Measurements from ENCODE around the gene SMIM24. TPM values are rescaled to one million over a fixed set of nuclear protein-coding genes. Genes with fewer than 3 reads are reported as not detected.
"Not testable (repeated sequence)": the region's sequence is repeated elsewhere in the genome, so short reads cannot be mapped to it uniquely, and the experiment has no call there.

Gene SMIM24
- total and polyA plus RNA-seq, 4 experiments from 2014 or later = not detected

GRCh38 chr19:3453840-3454239 lies 26.5 kb downstream of the SMIM24 start:
- peaks cover 11% of the 10 kb centered on the region for H3K36me3 ChIP-seq (ENCODE audit: insufficient read depth, low read length)
- no peaks in the 10 kb centered on the region for H3K9me3 ChIP-seq (ENCODE audit: control insufficient read depth in 1 of 2, low read length in 2 of 2)
- H3K27me3 ChIP-seq (ENCODE audit: insufficient read depth, low read length) = no peaks in the 10 kb centered on the region
- Mint-ChIP-seq H3K4me3 (no peak overlapping the region), H3K27ac (no peak overlapping the region), H3K4me1 (no peaks in the 10 kb centered on the region), H3K36me3 (peaks cover 11 to 25% of the 10 kb centered on the region in 2 donors), H3K9me3 (no peaks in the 10 kb centered on the region), H3K27me3 (no peaks in the 10 kb centered on the region)
- peak in 1 of 5 donors; percentile 8 for DNase-seq
- POLR2A ChIA-PET (ENCODE audit: partially characterized antibody) = no interaction called here
- H3K4me3 ChIP-seq (ENCODE audit: low read length in 2 of 2) = no peak overlapping the region
- intact Hi-C loops (cut with micrococcal nuclease) = no loop called here
- no peaks in the 10 kb centered on the region for H3K4me1 ChIP-seq (ENCODE audit: insufficient read depth, low read length)
- H3K27ac ChIP-seq (ENCODE audit: low read depth, low read length) = no peak overlapping the region
- CTCF ChIA-PET (ENCODE audit: partially characterized antibody) = no interaction called here

- CTCF ChIA-PET (ENCODE audit: partially characterized antibody); H3K4me3 Mint-ChIP-seq; H3K27me3 Mint-ChIP-seq; H3K9me3 Mint-ChIP-seq; H3K4me3 ChIP-seq (ENCODE audit: low read length in 2 of 2); H3K27me3 ChIP-seq (ENCODE audit: insufficient read depth, low read length); H3K4me1 ChIP-seq (ENCODE audit: insufficient read depth, low read length); intact Hi-C loops (cut with micrococcal nuclease); H3K4me1 Mint-ChIP-seq; POLR2A ChIA-PET (ENCODE audit: partially characterized antibody); H3K9me3 ChIP-seq (ENCODE audit: control insufficient read depth in 1 of 2, low read length in 2 of 2); H3K27ac Mint-ChIP-seq; H3K27ac ChIP-seq (ENCODE audit: low read depth, low read length); DNase-seq: not testable (repeated sequence)
- H3K36me3 Mint-ChIP-seq = peaks cover 11 to 23% of the 10 kb centered on the region in 2 donors
- H3K36me3 ChIP-seq (ENCODE audit: insufficient read depth, low read length) = peaks cover 11% of the 10 kb centered on the region
Measured at GRCh38 chr19:3452942-3453214, 27.4 kb downstream of the SMIM24 start.

GRCh38 chr19:3452171-3452941 lies 28.0 kb downstream of the SMIM24 start:
- POLR2A ChIA-PET (ENCODE audit: partially characterized antibody) = no interaction called here
- no peak overlapping the region for H3K4me3 Mint-ChIP-seq
- Histone ChIP-seq H3K27me3 (ENCODE audit: insufficient read depth, low read length) (no peaks in the 10 kb centered on the region), H3K4me3 (ENCODE audit: low read length in 2 of 2) (no peak overlapping the region), H3K27ac (ENCODE audit: low read depth, low read length) (no peak overlapping the region), H3K36me3 (ENCODE audit: insufficient read depth, low read length) (peaks cover 11% of the 10 kb centered on the region), H3K4me1 (ENCODE audit: insufficient read depth, low read length) (no peaks in the 10 kb centered on the region), H3K9me3 (ENCODE audit: control insufficient read depth in 1 of 2, low read length in 2 of 2) (no peaks in the 10 kb centered on the region)
- H3K4me1 Mint-ChIP-seq = no peaks in the 10 kb centered on the region
- peaks cover 11 to 23% of the 10 kb centered on the region in 2 donors for H3K36me3 Mint-ChIP-seq
- intact Hi-C loops (cut with micrococcal nuclease) = no loop called here
- CTCF ChIA-PET (ENCODE audit: partially characterized antibody) = interaction anchor here (1.1 kb wide), 1 partner anchor 20 kb away, joined by 3 read pairs; no protein-coding TSS in a partner anchor
- no peaks in the 10 kb centered on the region for H3K9me3 Mint-ChIP-seq
- H3K27me3 Mint-ChIP-seq = no peaks in the 10 kb centered on the region
- peak in 1 of 5 donors; percentile 29 for DNase-seq
- no peak overlapping the region for H3K27ac Mint-ChIP-seq

- CTCF ChIA-PET (ENCODE audit: partially characterized antibody) = interaction anchor here (1.1 kb wide), 1 partner anchor 21 kb away, joined by 3 read pairs; no protein-coding TSS in a partner anchor
Measured at GRCh38 chr19:3451451-3451866, 28.9 kb downstream of the SMIM24 start.

GRCh38 chr19:3450796-3451411 lies 29.4 kb downstream of the SMIM24 start:
- Mint-ChIP-seq H3K4me3 (no peak overlapping the region), H3K9me3 (no peaks in the 10 kb centered on the region), H3K36me3 (peaks cover 14 to 22% of the 10 kb centered on the region in 2 donors), H3K4me1 (no peaks in the 10 kb centered on the region), H3K27ac (peak overlapping the region in 3 of 7 donors; percentile 10 to 37 (median 35)), H3K27me3 (no peaks in the 10 kb centered on the region)
- no peaks in the 10 kb centered on the region for H3K4me1 ChIP-seq (ENCODE audit: insufficient read depth, low read length)
- no peak overlapping the region for H3K27ac ChIP-seq (ENCODE audit: low read depth, low read length)
- intact Hi-C loops (cut with micrococcal nuclease) = no loop called here
- no peaks in the 10 kb centered on the region for H3K27me3 ChIP-seq (ENCODE audit: insufficient read depth, low read length)
- peaks cover 11% of the 10 kb centered on the region for H3K36me3 ChIP-seq (ENCODE audit: insufficient read depth, low read length)
- no peaks in the 10 kb centered on the region for H3K9me3 ChIP-seq (ENCODE audit: control insufficient read depth in 1 of 2, low read length in 2 of 2)
- no peak overlapping the region for H3K4me3 ChIP-seq (ENCODE audit: low read length in 2 of 2)
- DNase-seq = no peak
- CTCF ChIA-PET (ENCODE audit: partially characterized antibody) = interaction anchor here (1.0 to 1.1 kb wide), 2 partner anchors 22 kb away, joined by 3 read pairs; no protein-coding TSS in a partner anchor
- POLR2A ChIA-PET (ENCODE audit: partially characterized antibody) = no interaction called here

More at GRCh38 chr19:3451451-3451866, 28.9 kb downstream of the SMIM24 start:
- no peak overlapping the region for H3K27ac ChIP-seq (ENCODE audit: low read depth, low read length)
- no peak overlapping the region for H3K27ac Mint-ChIP-seq
- no peaks in the 10 kb centered on the region for H3K27me3 ChIP-seq (ENCODE audit: insufficient read depth, low read length)
- H3K9me3 Mint-ChIP-seq = no peaks in the 10 kb centered on the region
- intact Hi-C loops (cut with micrococcal nuclease) = no loop called here
- DNase-seq = no peak
- H3K27me3 Mint-ChIP-seq = no peaks in the 10 kb centered on the region
- H3K4me1 Mint-ChIP-seq = no peaks in the 10 kb centered on the region
- no peaks in the 10 kb centered on the region for H3K4me1 ChIP-seq (ENCODE audit: insufficient read depth, low read length)
- no peak overlapping the region for H3K4me3 ChIP-seq (ENCODE audit: low read length in 2 of 2)
- peaks cover 11 to 23% of the 10 kb centered on the region in 2 donors for H3K36me3 Mint-ChIP-seq
- H3K36me3 ChIP-seq (ENCODE audit: insufficient read depth, low read length) = peaks cover 11% of the 10 kb centered on the region
- H3K4me3 Mint-ChIP-seq = no peak overlapping the region
- no peaks in the 10 kb centered on the region for H3K9me3 ChIP-seq (ENCODE audit: control insufficient read depth in 1 of 2, low read length in 2 of 2)
- POLR2A ChIA-PET (ENCODE audit: partially characterized antibody) = no interaction called here

GRCh38 chr19:3448616-3449334 lies 31.6 kb downstream of the SMIM24 start:
- H3K27ac Mint-ChIP-seq = no peak overlapping the region
- H3K4me3 ChIP-seq (ENCODE audit: low read length in 2 of 2) = no peak overlapping the region
- ChIA-PET CTCF (ENCODE audit: partially characterized antibody) (no interaction called here), POLR2A (ENCODE audit: partially characterized antibody) (no interaction called here)
- H3K4me1 ChIP-seq (ENCODE audit: insufficient read depth, low read length) = no peaks in the 10 kb centered on the region
- no peak for DNase-seq
- H3K9me3 Mint-ChIP-seq = no peaks in the 10 kb centered on the region
- no peaks in the 10 kb centered on the region for H3K9me3 ChIP-seq (ENCODE audit: control insufficient read depth in 1 of 2, low read length in 2 of 2)
- H3K36me3 ChIP-seq (ENCODE audit: insufficient read depth, low read length) = peaks cover 7% of the 10 kb centered on the region
- intact Hi-C loops (cut with micrococcal nuclease) = no loop called here
- H3K27ac ChIP-seq (ENCODE audit: low read depth, low read length) = no peak overlapping the region
- H3K27me3 Mint-ChIP-seq = no peaks in the 10 kb centered on the region
- H3K36me3 Mint-ChIP-seq = peaks cover 16 to 17% of the 10 kb centered on the region in 2 donors
- H3K4me1 Mint-ChIP-seq = peaks cover 0 to 3% (median 0%) of the 10 kb centered on the region in 4 donors
- H3K4me3 Mint-ChIP-seq = no peak overlapping the region
- H3K27me3 ChIP-seq (ENCODE audit: insufficient read depth, low read length) = no peaks in the 10 kb centered on the region

GRCh38 chr19:3446657-3447056 lies 33.7 kb downstream of the SMIM24 start:
- H3K36me3 ChIP-seq (ENCODE audit: insufficient read depth, low read length); H3K4me3 ChIP-seq (ENCODE audit: low read length in 2 of 2); POLR2A ChIA-PET (ENCODE audit: partially characterized antibody); H3K27ac Mint-ChIP-seq; H3K9me3 Mint-ChIP-seq; H3K9me3 ChIP-seq (ENCODE audit: control insufficient read depth in 1 of 2, low read length in 2 of 2); intact Hi-C loops (cut with micrococcal nuclease); H3K4me3 Mint-ChIP-seq; H3K4me1 ChIP-seq (ENCODE audit: insufficient read depth, low read length); H3K27me3 ChIP-seq (ENCODE audit: insufficient read depth, low read length); DNase-seq; H3K27me3 Mint-ChIP-seq; CTCF ChIA-PET (ENCODE audit: partially characterized antibody); H3K4me1 Mint-ChIP-seq; H3K27ac ChIP-seq (ENCODE audit: low read depth, low read length): not testable (repeated sequence)
- H3K36me3 Mint-ChIP-seq = peaks cover 11 to 13% of the 10 kb centered on the region in 2 donors
